Suprapubic skin (tissue), 4 donors: Measurements from ENCODE around the gene ZNF514.

Source experiments
- CTCF ChIP-seq, 2 donors: fragments of 200-600 bp in 1 of 2; fragments of 450-650 bp in 1 of 2; sonication (generic) in 1 of 2; IDR thresholded peaks; one replicate each; pipeline ENCODE4 v1.5.1; 2016 to 2019; ENCODE audit warnings: antibody characterized with exemption in 2 of 2, mild to moderate bottlenecking in 1 of 2, moderate library complexity in 1 of 2
- EP300 ChIP-seq: sonication (generic); formaldehyde crosslinking; IDR thresholded peaks from one replicate; pipeline ENCODE4 v1.6.1; 2017; ENCODE audit warnings: antibody characterized with exemption
- POLR2A ChIP-seq, 2 donors: fragments of 450-650 bp; IDR thresholded peaks; one replicate each; pipeline ENCODE4 v1.6.1; 2017; ENCODE audit warnings: antibody characterized with exemption in 2 of 2, mild to moderate bottlenecking in 2 of 2, moderate library complexity in 2 of 2
- POLR2AphosphoS5 ChIP-seq, 3 donors: sonication (generic); formaldehyde crosslinking; IDR thresholded peaks; one replicate each; pipeline ENCODE4 v1.6.1; 2017; ENCODE audit warnings: antibody characterized with exemption in 3 of 3

DNA sequence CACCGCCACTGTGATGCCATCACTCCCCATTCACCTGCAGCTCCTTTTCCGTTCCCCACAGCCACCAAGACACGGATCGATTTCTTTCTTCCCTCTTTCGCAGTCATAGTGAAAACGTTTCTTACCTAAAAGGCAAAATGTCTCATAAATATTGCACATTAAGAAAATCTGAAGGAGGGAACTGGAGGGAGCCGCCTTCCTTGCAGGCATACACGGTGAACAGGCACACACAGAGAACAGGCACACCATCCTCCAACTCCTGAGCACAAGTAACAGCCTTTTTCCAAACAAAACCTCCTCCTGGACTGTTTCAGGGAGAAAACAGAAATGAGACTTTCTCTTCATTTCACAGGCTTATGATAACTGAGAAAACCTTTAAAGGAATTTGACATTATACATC lies 55.0 kb downstream of the ZNF514 start:
- TF ChIP-seq CTCF (IDR thresholded peaks at IDR 0.05) (no peak), EP300 (no peak), POLR2A (IDR thresholded peaks at IDR 0.05) (no peak), POLR2AphosphoS5 (IDR thresholded peaks at IDR 0.05) (no peak)
